Measurements from ENCODE around the gene NBEA. TPM values are rescaled to one million over a fixed set of nuclear protein-coding genes. Genes with fewer than 3 reads are reported as not detected.

The NBEA gene
- total RNA-seq, 4 donors from 2014 or later: 1.4 to 14.9 (median 4.1) TPM

DNA sequence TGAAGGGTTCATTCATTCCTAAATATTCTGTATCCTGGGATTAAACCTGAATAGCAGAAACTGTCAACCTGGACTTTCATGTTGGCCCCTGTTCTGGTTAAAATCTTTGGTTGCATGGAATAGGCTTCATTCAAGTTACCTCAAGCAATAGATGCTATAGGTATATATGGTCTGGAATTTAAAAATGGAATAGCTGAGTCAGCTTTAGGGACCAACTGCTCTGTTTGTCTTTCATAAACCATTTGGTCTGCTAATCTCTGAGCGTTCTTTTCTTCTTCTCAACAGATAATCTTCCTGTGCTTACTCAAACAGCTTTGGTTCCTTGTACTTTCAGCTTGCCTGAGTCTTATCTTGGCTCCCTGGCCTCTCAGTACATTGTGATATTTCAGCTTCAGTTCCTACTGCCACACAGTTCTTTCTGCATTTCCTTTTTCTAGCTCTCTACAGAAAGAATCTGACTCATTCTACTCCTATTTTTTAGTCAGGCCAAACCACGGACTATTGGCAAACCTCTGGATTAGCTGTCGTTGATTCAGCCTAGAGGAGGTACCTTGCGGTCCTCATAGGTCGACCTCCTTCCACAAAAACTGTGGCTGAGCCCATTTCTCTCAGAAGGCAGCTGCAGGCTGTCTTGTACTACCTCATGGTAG, 570.3 kb downstream of the NBEA start:
- no peak for TF ChIP-seq POLR2A (IDR thresholded peaks at IDR 0.05)
- TF ChIP-seq, protein P1, sequence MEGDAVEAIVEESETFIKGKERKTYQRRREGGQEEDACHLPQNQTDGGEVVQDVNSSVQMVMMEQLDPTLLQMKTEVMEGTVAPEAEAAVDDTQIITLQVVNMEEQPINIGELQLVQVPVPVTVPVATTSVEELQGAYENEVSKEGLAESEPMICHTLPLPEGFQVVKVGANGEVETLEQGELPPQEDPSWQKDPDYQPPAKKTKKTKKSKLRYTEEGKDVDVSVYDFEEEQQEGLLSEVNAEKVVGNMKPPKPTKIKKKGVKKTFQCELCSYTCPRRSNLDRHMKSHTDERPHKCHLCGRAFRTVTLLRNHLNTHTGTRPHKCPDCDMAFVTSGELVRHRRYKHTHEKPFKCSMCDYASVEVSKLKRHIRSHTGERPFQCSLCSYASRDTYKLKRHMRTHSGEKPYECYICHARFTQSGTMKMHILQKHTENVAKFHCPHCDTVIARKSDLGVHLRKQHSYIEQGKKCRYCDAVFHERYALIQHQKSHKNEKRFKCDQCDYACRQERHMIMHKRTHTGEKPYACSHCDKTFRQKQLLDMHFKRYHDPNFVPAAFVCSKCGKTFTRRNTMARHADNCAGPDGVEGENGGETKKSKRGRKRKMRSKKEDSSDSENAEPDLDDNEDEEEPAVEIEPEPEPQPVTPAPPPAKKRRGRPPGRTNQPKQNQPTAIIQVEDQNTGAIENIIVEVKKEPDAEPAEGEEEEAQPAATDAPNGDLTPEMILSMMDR (IDR thresholded peaks at IDR 0.05): no peak
- no peak overlapping the region for H3K27ac ChIP-seq
- no peak for DNase-seq

DNA sequence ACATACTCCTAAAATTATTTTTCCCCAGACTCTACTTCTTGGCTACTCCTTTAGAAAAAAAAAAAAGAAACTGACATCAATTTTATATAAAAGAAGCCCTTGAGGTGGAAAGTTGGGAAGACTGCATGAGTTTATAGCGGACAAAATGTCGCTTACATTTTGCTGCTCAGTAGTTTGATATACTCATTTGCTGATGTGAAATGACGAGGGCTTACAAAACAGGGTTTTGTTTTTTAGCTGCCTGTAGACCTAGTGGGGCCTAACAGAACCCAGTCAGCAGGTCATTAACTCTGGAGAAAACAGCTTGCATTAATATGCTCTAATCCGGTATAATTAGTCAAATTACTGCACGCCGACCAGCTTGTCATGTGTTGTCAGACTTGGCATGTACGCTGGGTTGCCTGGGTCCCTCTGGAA, 572.0 kb downstream of the NBEA start:
- Histone ChIP-seq H3K9me3 (no peaks in the 10 kb centered on the region), H3K4me3 (no peak overlapping the region), H3K27me3 (no peaks in the 10 kb centered on the region), H3K36me3 (no peaks in the 10 kb centered on the region), H3K4me1 (no peaks in the 10 kb centered on the region), H3K27ac (no peak overlapping the region)
- DNase-seq: no peak
- TF ChIP-seq POLR2A (IDR thresholded peaks at IDR 0.05): no peak
- TF ChIP-seq, protein P1 (IDR thresholded peaks at IDR 0.05): no peak

More for the DNA sequence above, 570.3 kb downstream of the NBEA start:
- no peak overlapping the region for H3K4me3 ChIP-seq
- H3K9me3 ChIP-seq: no peaks in the 10 kb centered on the region
- no peaks in the 10 kb centered on the region for H3K27me3 ChIP-seq
- no peaks in the 10 kb centered on the region for H3K36me3 ChIP-seq
- no peaks in the 10 kb centered on the region for H3K4me1 ChIP-seq

DNA sequence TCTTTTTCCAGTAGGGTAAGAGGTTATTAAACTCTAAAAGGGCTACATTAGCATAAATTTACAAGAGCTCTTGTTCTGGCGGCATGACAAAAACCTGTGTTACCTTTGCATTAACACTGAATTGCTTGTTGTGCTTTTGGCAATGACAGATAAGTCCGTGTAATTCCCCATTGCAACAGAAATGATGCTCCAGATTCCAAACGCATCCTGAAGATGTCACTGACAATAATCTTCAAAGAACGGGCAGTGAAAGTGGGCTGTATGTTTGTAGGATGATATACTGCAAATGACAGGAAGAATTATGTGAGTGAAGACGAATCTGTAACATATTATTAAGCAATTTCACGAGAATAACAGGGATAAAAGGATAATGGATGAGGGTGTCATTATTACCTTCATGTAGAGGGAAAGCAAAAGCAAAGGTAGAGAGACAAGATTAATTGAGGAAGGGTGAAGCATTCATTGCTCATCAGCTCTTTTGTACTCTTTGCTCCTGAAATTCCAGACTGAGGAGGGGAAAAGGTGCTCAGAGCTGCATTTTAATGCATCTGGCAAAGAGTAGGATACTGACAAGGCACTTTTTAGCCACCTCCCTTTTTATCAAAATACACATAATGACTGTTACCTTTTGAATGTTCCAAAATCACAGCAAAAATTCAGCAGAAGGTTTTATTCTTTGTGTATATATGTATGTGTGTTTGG, 572.9 kb downstream of the NBEA start:
- no peak for DNase-seq
- Histone ChIP-seq H3K36me3 (no peaks in the 10 kb centered on the region), H3K4me1 (no peaks in the 10 kb centered on the region), H3K4me3 (no peak overlapping the region), H3K27ac (no peak overlapping the region), H3K27me3 (no peaks in the 10 kb centered on the region), H3K9me3 (no peaks in the 10 kb centered on the region)
- TF ChIP-seq POLR2A (IDR thresholded peaks at IDR 0.05): no peak
- TF ChIP-seq, protein P1 (IDR thresholded peaks at IDR 0.05): no peak

DNA sequence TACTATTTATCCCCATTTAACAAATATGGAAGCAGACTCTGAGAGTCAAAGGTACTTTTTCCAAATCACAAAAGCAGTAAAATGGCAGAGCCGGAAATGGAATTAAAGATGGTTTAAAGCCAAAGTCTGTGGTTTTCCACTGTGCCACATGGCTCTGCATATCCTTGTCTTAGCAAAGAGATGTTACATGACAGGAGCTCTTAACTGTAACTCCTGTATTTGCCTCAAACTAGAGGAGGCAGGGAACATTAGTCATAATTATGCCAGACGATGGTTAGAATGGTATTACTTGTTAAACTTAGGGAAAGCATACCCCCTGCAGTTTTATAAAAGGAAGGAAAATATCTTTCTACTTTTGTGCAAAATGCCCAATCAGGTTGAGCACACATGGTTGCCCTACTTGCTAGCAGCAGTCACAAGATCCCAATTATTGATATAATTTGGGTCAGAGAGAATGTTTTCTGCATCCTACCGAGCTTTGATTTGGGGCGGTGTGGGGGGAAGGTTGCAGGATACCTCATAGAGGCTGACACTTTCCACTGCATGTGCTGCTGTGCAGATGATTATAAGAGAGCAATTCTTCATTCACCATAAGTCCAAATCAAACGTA, 576.4 kb downstream of the NBEA start:
- Histone ChIP-seq H3K4me1 (no peaks in the 10 kb centered on the region), H3K27me3 (no peaks in the 10 kb centered on the region), H3K27ac (no peak overlapping the region), H3K36me3 (no peaks in the 10 kb centered on the region), H3K4me3 (no peak overlapping the region), H3K9me3 (no peaks in the 10 kb centered on the region)
- TF ChIP-seq, protein P1 (IDR thresholded peaks at IDR 0.05): no peak
- no peak for TF ChIP-seq POLR2A (IDR thresholded peaks at IDR 0.05)
- no peak for DNase-seq

DNA sequence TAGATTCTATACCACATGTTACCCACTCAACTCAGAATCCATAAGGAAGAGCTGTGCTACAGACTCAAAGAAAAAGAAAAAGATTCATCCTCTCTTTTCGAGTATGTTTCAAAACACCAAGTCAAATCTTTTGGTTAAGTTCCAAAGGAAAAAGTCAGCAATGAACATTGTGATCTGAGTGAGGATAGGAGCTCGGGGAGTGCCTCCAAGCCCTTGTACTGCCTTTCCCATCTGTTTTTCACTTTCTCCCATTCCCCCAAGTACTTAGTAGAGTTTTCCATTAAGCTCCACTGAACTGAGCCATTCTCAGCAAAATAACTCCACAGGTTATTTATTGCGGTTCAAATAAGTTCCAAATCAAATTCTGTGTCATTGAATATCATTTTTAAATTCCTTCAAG, 582.1 kb downstream of the NBEA start:
- no peaks in the 10 kb centered on the region for H3K9me3 ChIP-seq
- H3K4me3 ChIP-seq: no peak overlapping the region
- H3K27me3 ChIP-seq: no peaks in the 10 kb centered on the region
- no peak for TF ChIP-seq POLR2A (IDR thresholded peaks at IDR 0.05)
- TF ChIP-seq, protein P1 (IDR thresholded peaks at IDR 0.05): no peak
- DNase-seq: no peak
- no peaks in the 10 kb centered on the region for H3K36me3 ChIP-seq
- no peak overlapping the region for H3K27ac ChIP-seq
- H3K4me1 ChIP-seq: no peaks in the 10 kb centered on the region
